Mucosa of rectum (tissue), 2 donors: ENCODE data around the gene MACROD2.

Source experiments
- H3K27ac ChIP-seq, 2 donors: one replicate each; pipeline ENCODE4 v1.7.0; 2013; ENCODE audit warnings: inconsistent platforms in 2 of 2, low read depth in 2 of 2, low read length in 2 of 2
- H3K27me3 ChIP-seq, 2 donors: one replicate each; pipeline ENCODE4 v1.7.0; 2013; ENCODE audit warnings: low read length in 2 of 2; ENCODE audit not compliant: control insufficient read depth in 2 of 2, insufficient read depth in 2 of 2
- H3K36me3 ChIP-seq, 2 donors: one replicate each; pipeline ENCODE4 v1.7.0; 2013; ENCODE audit warnings: low read length in 2 of 2; ENCODE audit not compliant: control insufficient read depth in 2 of 2, insufficient read depth in 2 of 2
- H3K4me1 ChIP-seq, 2 donors: one replicate each; pipeline ENCODE4 v1.7.0; 2013; ENCODE audit warnings: low read length in 2 of 2, mild to moderate bottlenecking in 1 of 2; ENCODE audit not compliant: control insufficient read depth in 2 of 2, insufficient read depth in 2 of 2
- H3K4me3 ChIP-seq, 2 donors: one replicate each; pipeline ENCODE4 v1.7.0; 2013; ENCODE audit warnings: low read length in 2 of 2
- H3K9ac ChIP-seq, 2 donors: one replicate each; pipeline ENCODE4 v1.7.0; 2013; ENCODE audit warnings: low read length in 2 of 2, low read depth in 1 of 2, mild to moderate bottlenecking in 1 of 2
- H3K9me3 ChIP-seq, 2 donors: one replicate each; pipeline ENCODE4 v1.7.0; 2013; ENCODE audit warnings: low read length in 2 of 2; ENCODE audit not compliant: control insufficient read depth in 2 of 2
- donor health status: healthy.
- donor health status: Normal muscosa, but diverticular disease.

MACROD2 gene

DNA sequence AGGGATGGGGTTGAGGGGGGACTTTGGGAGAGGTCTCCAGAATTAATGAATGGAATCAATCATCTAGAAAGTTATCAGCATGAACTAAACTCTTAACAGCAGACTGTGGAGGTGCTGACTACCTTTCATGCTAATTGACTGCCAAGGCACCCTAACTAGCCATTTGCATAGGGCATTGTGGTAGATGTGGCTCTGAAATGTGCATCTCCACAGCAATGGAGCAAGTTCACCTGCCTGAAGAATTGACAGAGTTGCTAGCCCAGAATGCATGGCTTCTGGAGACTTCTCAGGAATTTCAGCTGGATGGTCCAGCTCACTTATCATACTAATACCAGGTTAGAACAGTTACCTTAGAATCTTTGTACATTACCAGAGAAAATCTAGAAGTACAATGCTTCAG lies 1832.3 kb downstream of the MACROD2 start:
- Histone ChIP-seq H3K9ac (no peak overlapping the region), H3K9me3 (no peaks in the 10 kb centered on the region), H3K27me3 (no peaks in the 10 kb centered on the region), H3K4me3 (no peak overlapping the region), H3K27ac (no peak overlapping the region), H3K36me3 (no peaks in the 10 kb centered on the region), H3K4me1 (no peaks in the 10 kb centered on the region)

DNA sequence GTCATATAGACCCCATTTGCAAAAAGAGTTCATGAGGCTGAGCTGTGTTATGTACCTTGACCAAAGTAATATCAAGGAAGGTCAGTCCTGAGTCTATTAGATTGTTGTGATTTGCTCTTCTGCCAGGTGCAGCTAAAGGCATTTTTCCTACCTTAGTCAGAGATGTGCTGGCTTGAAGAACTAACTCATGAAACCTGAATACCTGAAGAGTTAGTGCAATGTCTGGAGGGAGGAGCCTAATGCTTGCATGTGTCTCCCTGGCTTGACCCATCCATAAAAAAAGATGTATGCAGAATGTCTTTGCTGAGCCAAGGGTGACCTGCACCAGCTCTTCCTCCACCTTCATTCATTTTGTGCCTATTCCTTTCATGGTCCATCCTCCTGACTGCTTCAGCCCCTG lies 1835.9 kb downstream of the MACROD2 start:
- Histone ChIP-seq H3K27me3 (no peaks in the 10 kb centered on the region), H3K9me3 (no peaks in the 10 kb centered on the region), H3K9ac (no peak overlapping the region), H3K27ac (no peak overlapping the region), H3K36me3 (no peaks in the 10 kb centered on the region), H3K4me1 (no peaks in the 10 kb centered on the region), H3K4me3 (no peak overlapping the region)

DNA sequence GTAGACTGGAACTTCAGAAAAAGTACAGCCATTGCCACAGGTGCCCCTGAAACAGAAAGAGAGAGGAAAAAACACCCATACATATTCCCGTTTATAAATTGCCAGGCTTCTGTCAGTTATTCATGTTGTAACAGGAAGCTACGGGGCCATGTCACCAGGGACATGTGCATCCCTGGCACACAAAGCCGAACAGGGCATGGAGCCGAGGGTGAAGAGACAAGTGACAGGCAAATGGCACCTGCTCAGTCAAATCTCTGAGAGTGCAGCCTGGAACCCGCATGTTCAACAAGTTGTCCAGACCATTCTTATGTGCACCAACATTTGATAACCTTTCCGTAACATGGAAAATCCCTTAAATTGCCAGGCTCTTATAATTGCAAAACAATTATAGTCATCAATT lies 1837.2 kb downstream of the MACROD2 start:
- Histone ChIP-seq H3K27me3 (no peaks in the 10 kb centered on the region), H3K4me1 (no peaks in the 10 kb centered on the region), H3K36me3 (no peaks in the 10 kb centered on the region), H3K4me3 (no peak overlapping the region), H3K9me3 (no peaks in the 10 kb centered on the region), H3K27ac (no peak overlapping the region), H3K9ac (no peak overlapping the region)

DNA sequence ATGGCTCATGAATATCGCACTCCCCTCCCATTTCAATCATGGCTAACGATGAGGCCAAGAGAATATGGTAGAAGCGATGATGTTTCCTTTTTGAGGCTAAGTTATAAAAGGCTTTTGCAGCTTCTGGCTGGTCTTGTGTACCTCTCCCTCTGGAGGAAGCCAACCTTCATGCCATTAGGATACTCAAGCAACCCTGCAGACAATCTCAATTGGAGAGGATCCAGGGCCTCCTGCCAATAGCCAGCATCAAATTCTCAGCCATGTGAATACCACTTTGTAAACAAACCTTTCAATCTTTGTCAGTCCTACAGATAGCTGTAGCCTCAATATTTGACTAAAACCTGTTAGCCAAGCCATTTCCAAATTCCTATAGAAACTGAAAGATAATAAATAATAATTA lies 1839.5 kb downstream of the MACROD2 start:
- no peak overlapping the region for H3K27ac ChIP-seq
- H3K9me3 ChIP-seq, result no peaks in the 10 kb centered on the region
- no peaks in the 10 kb centered on the region for H3K4me1 ChIP-seq
- no peak overlapping the region for H3K9ac ChIP-seq
- no peak overlapping the region for H3K4me3 ChIP-seq
- no peaks in the 10 kb centered on the region for H3K36me3 ChIP-seq
- no peaks in the 10 kb centered on the region for H3K27me3 ChIP-seq

DNA sequence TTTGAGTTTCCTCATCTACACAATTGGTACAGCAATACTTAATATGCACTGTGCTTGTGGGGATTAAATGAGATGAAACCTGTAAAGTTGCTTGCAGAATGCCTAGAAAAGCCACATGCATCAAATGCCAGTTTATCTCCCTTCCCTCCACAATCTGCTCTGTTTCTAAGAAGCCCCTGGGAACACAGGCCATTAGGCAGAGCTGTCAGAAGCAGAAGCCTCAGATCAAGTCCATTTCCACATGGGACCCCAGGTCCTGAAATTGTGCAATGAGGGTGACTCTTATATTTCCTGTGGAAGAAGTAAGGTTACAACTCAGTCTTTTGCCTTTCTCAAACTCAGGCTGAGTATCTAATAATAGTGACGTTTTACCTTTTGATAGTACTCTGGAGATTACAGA lies 1840.5 kb downstream of the MACROD2 start:
- H3K4me1 ChIP-seq, result no peaks in the 10 kb centered on the region
- H3K9me3 ChIP-seq, result no peaks in the 10 kb centered on the region
- no peaks in the 10 kb centered on the region for H3K27me3 ChIP-seq
- no peak overlapping the region for H3K4me3 ChIP-seq
- H3K9ac ChIP-seq, result no peak overlapping the region
- H3K36me3 ChIP-seq, result no peaks in the 10 kb centered on the region
- H3K27ac ChIP-seq, result no peak overlapping the region

DNA sequence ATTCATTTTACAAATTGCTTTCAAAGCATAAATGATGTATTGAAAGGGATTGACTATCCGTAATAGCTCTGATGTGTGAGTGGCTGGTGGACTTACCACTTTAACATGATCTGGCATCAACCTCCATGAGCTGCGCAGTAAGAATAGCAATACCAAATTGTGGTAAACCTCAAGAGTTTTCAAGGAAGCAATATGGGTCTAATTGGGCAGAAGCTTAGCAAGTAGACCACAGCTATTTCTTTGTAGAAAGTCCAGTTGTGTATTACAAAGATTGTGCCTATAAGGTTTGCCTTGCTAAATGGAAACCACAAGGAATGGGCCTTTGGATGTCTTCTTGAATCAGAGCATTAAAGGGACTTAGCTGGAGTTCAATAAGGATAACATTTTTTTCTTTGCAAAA lies 1841.3 kb downstream of the MACROD2 start:
- Histone ChIP-seq H3K9ac (no peak overlapping the region), H3K27ac (no peak overlapping the region), H3K4me3 (no peak overlapping the region), H3K4me1 (no peaks in the 10 kb centered on the region), H3K9me3 (no peaks in the 10 kb centered on the region), H3K27me3 (no peaks in the 10 kb centered on the region), H3K36me3 (no peaks in the 10 kb centered on the region)

DNA sequence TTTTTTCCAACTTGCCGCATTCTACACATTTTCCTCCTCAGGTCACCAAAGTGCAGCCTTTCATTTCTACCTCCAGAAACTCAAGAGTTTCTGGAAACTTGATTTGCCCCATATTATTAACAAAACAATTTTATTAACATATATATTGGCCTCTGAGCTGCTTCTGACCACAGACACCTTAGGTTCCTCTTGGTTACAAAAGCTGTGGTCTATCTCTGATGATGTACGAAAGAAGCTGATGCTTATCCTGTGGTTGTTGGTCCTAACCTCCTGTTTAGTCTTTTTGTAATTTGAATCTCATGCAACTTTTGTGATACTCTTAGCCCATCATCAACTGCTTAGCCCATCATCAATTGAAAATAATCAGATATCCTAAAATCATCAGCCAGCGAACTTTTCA lies 1842.2 kb downstream of the MACROD2 start:
- H3K4me3 ChIP-seq, result no peak overlapping the region
- H3K9me3 ChIP-seq, result no peaks in the 10 kb centered on the region
- H3K36me3 ChIP-seq, result no peaks in the 10 kb centered on the region
- no peak overlapping the region for H3K27ac ChIP-seq
- no peak overlapping the region for H3K9ac ChIP-seq
- no peaks in the 10 kb centered on the region for H3K4me1 ChIP-seq
- no peaks in the 10 kb centered on the region for H3K27me3 ChIP-seq

DNA sequence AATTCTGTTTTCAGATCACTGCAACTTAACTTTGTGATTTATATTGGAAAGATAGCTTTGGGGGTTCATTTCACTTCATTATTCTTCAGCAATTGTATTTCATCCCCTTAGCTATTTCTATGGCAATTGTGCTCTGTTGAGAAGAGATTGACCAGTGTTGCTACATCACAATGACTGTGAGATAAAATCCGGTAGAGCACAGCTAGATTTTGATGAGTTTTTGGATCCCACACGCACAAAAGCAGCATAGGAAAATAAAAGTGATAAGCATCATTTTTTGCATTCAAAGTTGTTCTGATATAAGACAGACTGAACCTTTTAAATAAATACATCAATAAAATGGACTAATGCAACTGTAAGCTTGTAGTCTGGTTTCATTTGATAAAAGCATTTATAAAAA lies 1843.2 kb downstream of the MACROD2 start:
- no peaks in the 10 kb centered on the region for H3K4me1 ChIP-seq
- H3K27me3 ChIP-seq, result no peaks in the 10 kb centered on the region
- H3K36me3 ChIP-seq, result no peaks in the 10 kb centered on the region
- H3K9me3 ChIP-seq, result no peaks in the 10 kb centered on the region
- no peak overlapping the region for H3K4me3 ChIP-seq
- no peak overlapping the region for H3K27ac ChIP-seq
- H3K9ac ChIP-seq, result no peak overlapping the region

DNA sequence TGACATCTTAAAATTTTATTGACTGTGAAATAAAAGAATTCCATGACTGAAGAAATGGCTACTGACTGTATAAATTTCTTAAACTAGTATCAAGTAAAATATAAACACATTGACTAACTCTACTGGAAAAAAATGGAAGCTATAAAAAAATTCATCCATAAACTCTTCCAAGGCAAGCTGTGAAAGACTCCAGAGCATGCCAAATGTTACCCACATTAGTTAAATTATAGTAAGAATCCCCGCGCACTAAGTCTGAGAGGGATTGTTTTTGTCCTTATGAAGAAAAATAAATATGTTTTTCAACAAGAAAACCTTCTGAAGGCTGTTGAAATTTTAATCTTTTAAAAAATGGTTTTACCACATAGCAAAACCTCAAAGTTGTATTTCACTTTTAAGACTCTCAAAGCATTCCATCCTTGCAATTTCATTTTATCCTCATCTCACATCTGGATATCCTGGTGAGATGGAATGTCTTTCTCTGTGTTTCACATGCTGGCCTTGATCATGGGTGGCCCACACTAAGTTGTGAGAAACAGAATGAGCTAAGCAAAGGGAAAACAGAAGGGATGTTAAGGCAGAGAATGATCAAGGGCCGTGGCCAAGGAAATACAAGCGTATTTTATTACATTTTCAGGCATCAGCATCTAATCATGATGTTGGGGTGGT lies 1845.5 kb downstream of the MACROD2 start:
- Histone ChIP-seq H3K36me3 (no peaks in the 10 kb centered on the region), H3K27ac (no peak overlapping the region), H3K4me3 (no peak overlapping the region), H3K4me1 (no peaks in the 10 kb centered on the region), H3K9ac (no peak overlapping the region), H3K27me3 (no peaks in the 10 kb centered on the region), H3K9me3 (no peaks in the 10 kb centered on the region)

DNA sequence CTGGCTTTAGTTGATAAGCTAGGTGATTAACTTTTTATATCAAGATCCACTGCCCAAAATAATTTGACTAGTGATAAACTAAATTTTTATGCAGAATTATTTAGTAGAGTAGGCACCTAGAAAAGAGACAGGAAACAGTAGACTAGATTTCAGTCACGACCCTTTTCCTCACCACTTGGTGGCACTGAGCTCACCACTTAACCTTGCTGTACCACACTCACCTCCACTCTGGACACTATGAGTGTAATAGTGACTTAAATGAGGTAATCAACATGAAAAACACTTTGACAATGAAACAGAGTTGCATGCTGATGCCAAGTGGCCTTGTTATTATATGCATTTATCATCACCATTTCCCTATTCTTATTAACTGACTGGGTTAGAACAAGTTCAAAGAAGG lies 1847.6 kb downstream of the MACROD2 start:
- Histone ChIP-seq H3K36me3 (no peaks in the 10 kb centered on the region), H3K4me1 (no peaks in the 10 kb centered on the region), H3K4me3 (no peak overlapping the region), H3K27me3 (no peaks in the 10 kb centered on the region), H3K9ac (no peak overlapping the region), H3K27ac (no peak overlapping the region), H3K9me3 (no peaks in the 10 kb centered on the region)

DNA sequence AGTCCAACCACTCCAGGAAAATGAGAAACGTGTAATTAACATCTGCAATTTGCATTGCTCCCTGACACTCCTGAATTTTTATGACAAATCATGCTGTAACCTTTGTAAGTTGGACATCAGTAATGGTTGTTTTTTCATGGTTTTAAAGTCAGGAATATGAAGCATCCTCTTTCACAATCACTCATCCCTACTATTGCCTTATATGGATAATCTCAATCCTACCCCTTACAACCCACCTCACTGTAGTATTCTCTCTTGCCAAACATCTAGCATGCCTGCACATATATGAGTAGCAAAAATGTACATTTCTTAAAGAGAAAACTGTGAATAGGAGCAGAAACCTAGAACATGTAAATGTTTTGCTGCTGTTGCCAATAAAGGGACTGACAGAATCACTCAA lies 1848.5 kb downstream of the MACROD2 start:
- no peaks in the 10 kb centered on the region for H3K27me3 ChIP-seq
- H3K36me3 ChIP-seq, result no peaks in the 10 kb centered on the region
- no peak overlapping the region for H3K4me3 ChIP-seq
- H3K27ac ChIP-seq, result no peak overlapping the region
- H3K4me1 ChIP-seq, result no peaks in the 10 kb centered on the region
- no peak overlapping the region for H3K9ac ChIP-seq
- H3K9me3 ChIP-seq, result no peaks in the 10 kb centered on the region
